Ectodermal cell (in vitro differentiated cells): Measurements from ENCODE around the gene SIX3.

Experiments used
- H3K27ac ChIP-seq: 2 replicates; pipeline ENCODE4 v1.7.0; 2013; ENCODE audit warnings: mild to moderate bottlenecking, low read depth, low read length; ENCODE audit not compliant: insufficient read depth, poor library complexity, severe bottlenecking
- H3K27me3 ChIP-seq: 2 replicates; pipeline ENCODE4 v1.7.0; 2013; ENCODE audit warnings: mild to moderate bottlenecking, low read length; ENCODE audit not compliant: insufficient read depth, control insufficient read depth, poor library complexity, severe bottlenecking
- H3K36me3 ChIP-seq: one replicate; pipeline ENCODE4 v1.7.0; 2013; ENCODE audit warnings: low read length; ENCODE audit not compliant: control insufficient read depth, insufficient read depth
- H3K4me1 ChIP-seq: one replicate; pipeline ENCODE4 v1.7.0; 2013; ENCODE audit warnings: low read length; ENCODE audit not compliant: control insufficient read depth, insufficient read depth
- H3K4me3 ChIP-seq: 2 replicates; pipeline ENCODE4 v1.7.0; 2013; ENCODE audit warnings: low read depth, low read length, control low read depth; ENCODE audit not compliant: insufficient read depth
- H3K9me3 ChIP-seq: 2 replicates; pipeline ENCODE4 v1.7.0; 2013; ENCODE audit warnings: mild to moderate bottlenecking, low read length, moderate library complexity; ENCODE audit not compliant: control insufficient read depth
- WGBS, 2 experiments: methylation state at CpG; one replicate each; pipeline ENCODE4 v1.1.7; 2013; ENCODE audit warnings: missing lambda C conversion rate in 2 of 2; 5-methylcytosine and 5-hydroxymethylcytosine counted together

The SIX3 gene

DNA sequence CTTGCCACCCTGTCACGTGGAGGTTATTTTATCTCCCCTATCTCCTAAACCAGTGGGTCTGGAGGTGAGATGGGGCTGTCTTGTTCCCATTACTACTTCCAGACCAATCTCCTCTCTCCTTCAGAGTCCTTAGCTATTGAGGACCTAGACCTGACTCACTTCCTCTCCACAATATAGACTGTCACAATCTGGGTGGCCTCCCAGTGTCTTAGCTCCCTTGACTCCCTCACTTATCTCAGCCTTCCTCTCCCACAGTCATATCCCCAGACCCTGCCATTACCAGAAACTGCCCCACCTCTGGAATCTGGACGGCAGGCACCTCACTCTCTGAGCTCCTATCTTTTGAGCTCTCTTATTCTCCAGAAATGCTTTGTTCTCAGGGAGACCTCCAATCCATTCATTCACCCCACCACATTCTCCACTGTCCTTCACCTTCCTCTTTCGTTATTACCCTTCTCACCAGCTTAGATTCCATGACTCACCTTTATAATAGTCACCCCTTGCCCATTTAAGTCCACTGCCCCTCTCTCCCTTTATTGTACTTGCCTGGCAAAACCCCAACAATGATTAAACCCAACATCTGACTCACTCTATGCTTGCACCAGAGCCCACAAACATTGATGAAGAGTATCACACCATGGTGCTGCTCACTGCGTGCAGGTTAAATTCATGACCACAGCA lies 23.3 kb upstream of the SIX3 start:
- Histone ChIP-seq H3K4me3 (no peak overlapping the region), H3K27ac (no peak overlapping the region), H3K36me3 (no peaks in the 10 kb centered on the region), H3K27me3 (peaks cover 17% of the 10 kb centered on the region), H3K9me3 (no peaks in the 10 kb centered on the region), H3K4me1 (no peaks in the 10 kb centered on the region)
- WGBS, 2 experiments = 86 to 89% methylated on average over 4 of the region's 4 CpGs

- H3K36me3 ChIP-seq = no peaks in the 10 kb centered on the region
- 76% methylated on average over 2 of the region's 2 CpGs for WGBS, 2 experiments
- no peak overlapping the region for H3K27ac ChIP-seq
- no peaks in the 10 kb centered on the region for H3K9me3 ChIP-seq
- peaks cover 43% of the 10 kb centered on the region for H3K27me3 ChIP-seq
- H3K4me1 ChIP-seq = no peaks in the 10 kb centered on the region
- H3K4me3 ChIP-seq = no peak overlapping the region
Measured at GRCh38 chr2:44920751-44921150, 20.8 kb upstream of the SIX3 start.

GRCh38 chr2:44922776-44923175 lies 18.7 kb upstream of the SIX3 start:
- H3K4me1 ChIP-seq = no peaks in the 10 kb centered on the region

DNA sequence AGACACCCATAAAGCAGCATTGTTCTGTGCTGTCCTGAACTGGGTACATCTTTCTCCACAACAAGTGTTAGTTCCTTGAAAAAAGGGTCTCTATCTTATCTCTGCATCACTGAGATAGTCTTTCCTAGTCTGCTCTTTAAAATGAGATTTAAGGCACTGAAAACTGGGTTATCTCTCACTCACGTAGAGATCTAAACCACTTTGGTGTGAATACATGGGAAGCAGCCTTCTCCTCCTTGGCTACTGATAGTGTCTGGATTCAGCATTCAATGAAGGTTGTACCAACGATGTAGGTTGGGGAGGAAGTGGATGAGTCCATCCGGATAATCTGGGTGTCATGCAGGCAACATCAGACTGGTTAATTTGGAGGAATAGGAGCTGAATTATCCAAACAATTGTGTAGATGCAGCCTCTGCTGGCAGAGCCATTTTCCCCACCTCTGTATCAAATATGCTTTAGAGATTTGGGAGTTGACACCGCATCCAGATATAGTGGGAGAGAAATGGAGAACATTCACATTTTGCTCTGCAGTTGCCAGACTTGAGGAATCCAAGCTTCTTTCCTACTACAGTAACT lies 15.9 kb upstream of the SIX3 start:
- peaks cover 3% of the 10 kb centered on the region for H3K4me1 ChIP-seq
- no peaks in the 10 kb centered on the region for H3K36me3 ChIP-seq
- H3K27me3 ChIP-seq = peaks cover 83% of the 10 kb centered on the region
- no peaks in the 10 kb centered on the region for H3K9me3 ChIP-seq
- H3K27ac ChIP-seq = no peak overlapping the region
- H3K4me3 ChIP-seq = no peak overlapping the region
- WGBS, 2 experiments = 28 to 36% methylated on average over 3 to 4 of the region's 4 CpGs

More at GRCh38 chr2:44922776-44923175, 18.7 kb upstream of the SIX3 start:
- Histone ChIP-seq H3K9me3 (no peaks in the 10 kb centered on the region), H3K27ac (no peak overlapping the region), H3K4me3 (no peak overlapping the region), H3K36me3 (no peaks in the 10 kb centered on the region), H3K27me3 (peaks cover 63% of the 10 kb centered on the region)
- WGBS, 2 experiments = 88 to 91% methylated on average over 6 of the region's 6 CpGs

DNA sequence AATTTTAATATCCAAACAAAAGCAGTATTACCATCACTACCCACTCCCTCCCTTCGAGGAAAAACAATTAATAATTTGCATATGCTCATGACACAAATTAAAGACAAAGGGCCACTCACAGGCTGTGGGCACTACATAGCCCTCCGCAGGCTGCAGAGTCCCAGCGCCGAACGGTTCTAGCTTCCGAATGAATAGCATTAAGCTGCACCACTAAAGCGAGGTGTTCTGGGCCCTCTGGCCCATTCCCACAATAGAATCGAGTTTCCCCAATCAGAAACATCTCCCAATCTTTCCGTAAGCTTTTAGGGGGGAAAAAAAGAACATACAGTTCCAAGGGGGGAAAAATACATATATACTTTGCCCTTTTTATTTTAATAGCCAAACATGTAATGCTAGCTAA lies 14.5 kb upstream of the SIX3 start:
- Histone ChIP-seq H3K27ac (no peak overlapping the region), H3K9me3 (no peaks in the 10 kb centered on the region), H3K27me3 (peaks cover 96% of the 10 kb centered on the region), H3K4me3 (no peak overlapping the region), H3K36me3 (no peaks in the 10 kb centered on the region), H3K4me1 (peaks cover 3% of the 10 kb centered on the region)
- WGBS, 2 experiments = 1 to 2% methylated on average over 7 to 8 of the region's 9 CpGs

DNA sequence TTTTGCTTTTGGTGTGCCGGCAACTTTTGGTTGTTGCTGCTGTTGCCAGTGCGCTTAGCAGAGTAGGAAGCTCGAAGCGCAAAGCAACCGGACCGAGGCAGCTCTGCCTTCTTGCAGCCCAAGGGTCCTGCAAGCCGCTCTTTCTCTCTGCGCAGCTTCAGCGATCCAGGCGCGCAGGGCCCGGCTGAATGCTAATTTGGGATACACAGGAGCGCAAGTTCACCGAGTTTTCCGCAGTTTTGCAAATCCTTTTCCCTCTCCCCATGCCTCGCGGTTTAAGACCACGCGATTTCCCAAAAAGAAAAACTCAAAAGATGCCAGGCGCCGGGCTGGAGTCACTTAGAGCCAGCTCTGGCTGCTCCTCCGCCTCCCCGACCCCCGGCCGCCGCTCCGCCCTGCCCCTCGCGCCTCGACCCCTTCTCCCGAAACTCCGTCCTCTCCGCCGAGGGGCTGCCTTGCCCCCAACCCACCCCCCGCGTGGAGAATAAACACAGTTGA lies 13.5 kb upstream of the SIX3 start:
- no peaks in the 10 kb centered on the region for H3K36me3 ChIP-seq
- no peaks in the 10 kb centered on the region for H3K9me3 ChIP-seq
- peaks cover 100% of the 10 kb centered on the region for H3K27me3 ChIP-seq
- H3K4me3 ChIP-seq = no peak overlapping the region
- 0 to 1% methylated on average over 36 of the region's 36 CpGs for WGBS, 2 experiments
- H3K4me1 ChIP-seq = peaks cover 10% of the 10 kb centered on the region
- no peak overlapping the region for H3K27ac ChIP-seq

GRCh38 chr2:44928483-44929158 lies 12.9 kb upstream of the SIX3 start:
- Histone ChIP-seq H3K27me3 (peaks cover 100% of the 10 kb centered on the region), H3K27ac (no peak overlapping the region), H3K9me3 (no peaks in the 10 kb centered on the region), H3K36me3 (no peaks in the 10 kb centered on the region), H3K4me1 (peaks cover 15% of the 10 kb centered on the region), H3K4me3 (peak overlapping the region; percentile 13)
- WGBS, 2 experiments = 1% methylated on average over 62 of the region's 62 CpGs

- no peaks in the 10 kb centered on the region for H3K36me3 ChIP-seq
- peaks cover 100% of the 10 kb centered on the region for H3K27me3 ChIP-seq
- peak overlapping the region; percentile 13 for H3K4me3 ChIP-seq
- H3K27ac ChIP-seq = no peak overlapping the region
- 1% methylated on average over 66 of the region's 66 CpGs for WGBS, 2 experiments
- no peaks in the 10 kb centered on the region for H3K9me3 ChIP-seq
- H3K4me1 ChIP-seq = peaks cover 22% of the 10 kb centered on the region
Measured at GRCh38 chr2:44929159-44929734, 12.3 kb upstream of the SIX3 start.

DNA sequence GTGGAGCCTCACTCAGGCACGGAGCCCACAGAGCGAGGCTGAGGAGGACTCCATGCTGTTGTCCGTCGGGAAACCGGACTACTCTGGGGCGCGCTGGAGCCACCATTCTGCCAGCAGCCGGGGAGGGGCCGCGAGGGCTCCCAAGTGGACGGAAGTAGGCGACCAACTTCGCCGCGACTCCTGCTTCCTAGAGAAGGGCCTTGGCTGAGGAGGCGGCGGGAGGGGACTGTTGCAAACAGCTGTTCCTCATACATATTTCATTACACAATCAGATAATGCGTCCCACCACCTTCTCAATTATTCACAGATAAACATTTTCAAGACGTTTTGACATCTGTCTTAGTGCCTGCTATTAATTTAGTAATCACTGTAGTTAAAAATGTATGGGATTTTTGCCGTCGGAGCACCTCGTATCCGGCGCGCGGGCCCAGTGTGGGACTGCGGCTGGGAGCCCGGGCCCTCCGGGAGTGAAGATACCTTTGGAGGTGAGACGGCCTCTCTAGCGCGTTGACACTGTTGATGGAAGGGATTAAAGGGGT lies 11.7 kb upstream of the SIX3 start:
- H3K36me3 ChIP-seq = no peaks in the 10 kb centered on the region
- H3K27ac ChIP-seq = no peak overlapping the region
- H3K27me3 ChIP-seq = peaks cover 100% of the 10 kb centered on the region
- no peak overlapping the region for H3K4me3 ChIP-seq
- peaks cover 27% of the 10 kb centered on the region for H3K4me1 ChIP-seq
- 1 to 2% methylated on average over 30 to 32 of the region's 32 CpGs for WGBS, 2 experiments
- H3K9me3 ChIP-seq = no peaks in the 10 kb centered on the region
